Naive thymus-derived CD4-positive, alpha-beta T cell (primary cell): Measurements from ENCODE around the gene LYST. TPM values are rescaled to one million over a fixed set of nuclear protein-coding genes. Genes with fewer than 3 reads are reported as not detected.

ENCODE experiments used
- ATAC-seq: fragments of 150-1000 bp; cut with Tn5 transposase; 2 replicates; pipeline ENCODE4 v1.10.0; 2021; ENCODE audit warnings: mild to moderate bottlenecking, moderate library complexity
- CTCF ChIA-PET: fragments of 350-600 bp; sonication (Branson Sonifier 250); formaldehyde crosslinking; loops from one replicate; lab custom pipeline; 2021; ENCODE audit warnings: antibody characterized with exemption; lab: Charles Lee
- POLR2A ChIA-PET: fragments of 350-600 bp; sonication (Branson Sonifier 250); formaldehyde crosslinking; loops from one replicate; lab custom pipeline; 2021; ENCODE audit warnings: antibody characterized with exemption, inconsistent platforms; lab: Charles Lee
- DNase-seq, 9 donors: peaks; one replicate each; pipeline versions ENCODE4 v3.0.0 to v3.0.0-alpha.2; 2020 to 2022; ENCODE audit warnings: mixed read lengths in 1 of 9
- H3K27ac ChIP-seq: one replicate; pipeline ENCODE4 v1.7.0; 2013; ENCODE audit warnings: mild to moderate bottlenecking, low read depth, low read length, moderate library complexity
- H3K27me3 ChIP-seq, 2 donors: one replicate each; pipeline ENCODE4 v1.7.0; 2013; ENCODE audit warnings: low read length in 2 of 2, mild to moderate bottlenecking in 2 of 2, moderate library complexity in 2 of 2; ENCODE audit not compliant: control insufficient read depth in 2 of 2, insufficient read depth in 2 of 2
- H3K36me3 ChIP-seq, 3 experiments: 1 replicate in 2 of 3; 2 replicates in 1 of 3; pipeline ENCODE4 v1.7.0; 2013; ENCODE audit warnings: low read length in 3 of 3, mild to moderate bottlenecking in 3 of 3, moderate library complexity in 1 of 3; ENCODE audit not compliant: insufficient read depth in 3 of 3, control insufficient read depth in 2 of 3
- H3K4me1 ChIP-seq, 2 donors: one replicate each; pipeline ENCODE4 v1.7.0; 2013; ENCODE audit warnings: low read length in 2 of 2, mild to moderate bottlenecking in 2 of 2, moderate library complexity in 1 of 2; ENCODE audit not compliant: control insufficient read depth in 2 of 2, insufficient read depth in 2 of 2
- H3K4me3 ChIP-seq: 2 replicates; pipeline ENCODE4 v1.7.0; 2013; ENCODE audit warnings: mild to moderate bottlenecking, low read length
- H3K9me3 ChIP-seq, 3 experiments: 1 replicate in 2 of 3; 2 replicates in 1 of 3; pipeline ENCODE4 v1.7.0; 2013; ENCODE audit warnings: low read length in 3 of 3; ENCODE audit not compliant: control insufficient read depth in 2 of 3
- H3K27ac Mint-ChIP-seq, 9 donors: one replicate each; pipeline ENCODE4 v1.8.0; 2020 to 2022; ENCODE audit warnings: mixed read lengths in 9 of 9, mild to moderate bottlenecking in 8 of 9, moderate library complexity in 5 of 9, inconsistent platforms in 2 of 9
- H3K27me3 Mint-ChIP-seq, 5 donors: one replicate each; pipeline ENCODE4 v1.8.0; 2021 to 2022; ENCODE audit warnings: mixed read lengths in 5 of 5, mild to moderate bottlenecking in 1 of 5
- H3K36me3 Mint-ChIP-seq, 5 donors: one replicate each; pipeline ENCODE4 v1.8.0; 2020 to 2022; ENCODE audit warnings: mixed read lengths in 5 of 5, mild to moderate bottlenecking in 3 of 5, inconsistent platforms in 1 of 5
- H3K4me1 Mint-ChIP-seq, 7 donors: one replicate each; pipeline ENCODE4 v1.8.0; 2020 to 2022; ENCODE audit warnings: mixed read lengths in 7 of 7, mild to moderate bottlenecking in 3 of 7, inconsistent platforms in 1 of 7
- H3K4me3 Mint-ChIP-seq, 10 donors: one replicate each; pipeline ENCODE4 v1.8.0; 2020 to 2022; ENCODE audit warnings: mild to moderate bottlenecking in 10 of 10, mixed read lengths in 10 of 10, moderate library complexity in 6 of 10, inconsistent platforms in 2 of 10
- H3K9me3 Mint-ChIP-seq, 11 donors: one replicate each; pipeline ENCODE4 v1.8.0; 2020 to 2022; ENCODE audit warnings: mixed read lengths in 11 of 11, mild to moderate bottlenecking in 4 of 11, inconsistent platforms in 1 of 11, moderate library complexity in 1 of 11
- intact Hi-C, 2 donors: fragments of 100-400 bp; cut with micrococcal nuclease; formaldehyde crosslinking; loops; one replicate each; pipeline ENCODE4 v1.15.1; 2023
- polyA plus RNA-seq, 2 donors: library from polyadenylated mRNA; unstranded; fragments of 300-500 nt; fragmentation: Illumina TruSeq; gene quantifications; one replicate each; pipeline ENCODE4 v1.2.3, GENCODE V29; 2021
- total RNA-seq, 6 experiments: library from RNA in 5 of 6; stranded (reverse) in 5 of 6; gene quantifications; 1 replicate in 5 of 6; 2 replicates in 1 of 6; pipeline ENCODE4 v1.2.3 and lab custom pipeline; 2021 to 2026

Gene LYST
- total and polyA plus RNA-seq, 7 experiments from 2014 or later = 5.7 to 98.1 (median 27.8) TPM

GRCh38 chr1:235865565-235866204, 1.0 kb downstream of the LYST start:
- Histone ChIP-seq H3K4me3 (peak overlapping the region; percentile 85), H3K4me1 (peaks cover 25 to 38% of the 10 kb centered on the region in 2 donors), H3K27me3 (no peaks in the 10 kb centered on the region), H3K9me3 (no peaks in the 10 kb centered on the region), H3K27ac (peak overlapping the region; percentile 99), H3K36me3 (peaks cover 0 to 5% (median 0%) of the 10 kb centered on the region in 3 experiments)
- H3K9me3 Mint-ChIP-seq = peaks cover 0 to 2% (median 0%) of the 10 kb centered on the region in 11 donors
- intact Hi-C loops = loop anchor here (1.0 to 5.0 kb wide), 18 partner anchors 9 to 1493 kb away; partner anchors contain the start of genes COA6 (in 1 of the 2), ERO1B (in 1 of the 2), HEATR1 (in 1 of the 2) and IRF2BP2 (in 1 of the 2)
- no peak for DNase-seq
- ChIA-PET CTCF (interaction anchor here (0.6 to 3.2 kb wide), 11 partner anchors 10 to 110 kb away, joined by 3 to 41 read pairs (median 3); no protein-coding TSS in a partner anchor), POLR2A (interaction anchor here (0.8 to 3.2 kb wide), 11 partner anchors 9 to 362 kb away, joined by 3 to 22 read pairs (median 6); partner anchors contain the start of gene B3GALNT2)
- ATAC-seq = no peak
- H3K27me3 Mint-ChIP-seq = no peaks in the 10 kb centered on the region
- H3K27ac Mint-ChIP-seq = peak overlapping the region; percentile 91 to 99 (median 96)
- peaks cover 0 to 9% (median 0%) of the 10 kb centered on the region in 5 donors for H3K36me3 Mint-ChIP-seq
- H3K4me3 Mint-ChIP-seq = peak overlapping the region; percentile 94 to 99 (median 97)
- H3K4me1 Mint-ChIP-seq = peaks cover 34 to 60% (median 49%) of the 10 kb centered on the region in 7 donors

GRCh38 chr1:235864931-235865525, 1.7 kb downstream of the LYST start:
- ChIA-PET POLR2A (interaction anchor here (1.2 to 3.2 kb wide), 5 partner anchors 11 to 107 kb away, joined by 4 to 22 read pairs (median 9); no protein-coding TSS in a partner anchor), CTCF (interaction anchor here (0.6 to 3.2 kb wide), 10 partner anchors 9 to 107 kb away, joined by 3 to 41 read pairs (median 4); no protein-coding TSS in a partner anchor)
- H3K27me3 Mint-ChIP-seq = no peaks in the 10 kb centered on the region
- peak overlapping the region; percentile 20 to 98 (median 81) for H3K27ac Mint-ChIP-seq
- DNase-seq (no peak), ATAC-seq (no peak)
- H3K4me1 Mint-ChIP-seq = peaks cover 34 to 60% (median 49%) of the 10 kb centered on the region in 7 donors
- H3K27ac ChIP-seq = peak overlapping the region; percentile 16
- peak overlapping the region; percentile 12 to 99 (median 86) for H3K4me3 Mint-ChIP-seq
- intact Hi-C loops = loop anchor here (1.0 to 5.0 kb wide), 10 partner anchors 9 to 1493 kb away; partner anchors contain the start of genes COA6 (in 1 of the 2), ERO1B (in 1 of the 2), HEATR1 (in 1 of the 2) and IRF2BP2 (in 1 of the 2)
- H3K36me3 ChIP-seq = peaks cover 0 to 5% (median 0%) of the 10 kb centered on the region in 3 experiments
- peaks cover 0 to 2% (median 0%) of the 10 kb centered on the region in 11 donors for H3K9me3 Mint-ChIP-seq
- no peaks in the 10 kb centered on the region for H3K9me3 ChIP-seq
- H3K27me3 ChIP-seq = no peaks in the 10 kb centered on the region
- H3K4me3 ChIP-seq = peak overlapping the region; percentile 4
- H3K36me3 Mint-ChIP-seq = peaks cover 0 to 9% (median 0%) of the 10 kb centered on the region in 5 donors
- H3K4me1 ChIP-seq = peaks cover 25 to 38% of the 10 kb centered on the region in 2 donors

GRCh38 chr1:235864469-235864868, 2.2 kb downstream of the LYST start:
- Mint-ChIP-seq H3K36me3 (peaks cover 0 to 9% (median 0%) of the 10 kb centered on the region in 5 donors), H3K4me1 (peaks cover 34 to 56% (median 49%) of the 10 kb centered on the region in 7 donors), H3K27me3 (no peaks in the 10 kb centered on the region), H3K27ac (peak overlapping the region in 5 of 9 donors; percentile 25 to 91 (median 43)), H3K4me3 (peak overlapping the region in 5 of 10 donors; percentile 3 to 99 (median 76)), H3K9me3 (no peaks in the 10 kb centered on the region)
- POLR2A ChIA-PET = interaction anchor here (1.1 to 3.2 kb wide), 4 partner anchors 10 to 107 kb away, joined by 4 to 22 read pairs (median 11); no protein-coding TSS in a partner anchor
- ATAC-seq (no peak), DNase-seq (no peak)
- CTCF ChIA-PET = interaction anchor here (1.0 to 3.2 kb wide), 4 partner anchors 21 to 108 kb away, joined by 3 to 41 read pairs (median 6); no protein-coding TSS in a partner anchor
- H3K36me3 ChIP-seq = peaks cover 0 to 5% (median 0%) of the 10 kb centered on the region in 3 experiments
- H3K4me3 ChIP-seq = peak overlapping the region; percentile 4
- no peak overlapping the region for H3K27ac ChIP-seq
- no peaks in the 10 kb centered on the region for H3K27me3 ChIP-seq
- intact Hi-C loops = no loop called here
- peaks cover 25 to 43% of the 10 kb centered on the region in 2 donors for H3K4me1 ChIP-seq
- no peaks in the 10 kb centered on the region for H3K9me3 ChIP-seq

GRCh38 chr1:235863699-235864093, 3.0 kb downstream of the LYST start:
- no peak overlapping the region for H3K27ac ChIP-seq

GRCh38 chr1:235861857-235862256, 4.8 kb downstream of the LYST start:
- no peak for ATAC-seq
- Mint-ChIP-seq H3K4me3 (peak overlapping the region in 1 of 10 donors; percentile 22), H3K9me3 (peaks cover 0 to 2% (median 0%) of the 10 kb centered on the region in 11 donors), H3K27ac (peak overlapping the region in 2 of 9 donors; percentile 3 to 11), H3K36me3 (peaks cover 0 to 16% (median 4%) of the 10 kb centered on the region in 5 donors), H3K27me3 (no peaks in the 10 kb centered on the region), H3K4me1 (peaks cover 31 to 53% (median 40%) of the 10 kb centered on the region in 7 donors)
- Histone ChIP-seq H3K36me3 (peaks cover 0 to 5% (median 0%) of the 10 kb centered on the region in 3 experiments), H3K4me1 (peaks cover 18 to 34% of the 10 kb centered on the region in 2 donors), H3K27ac (no peak overlapping the region), H3K27me3 (no peaks in the 10 kb centered on the region), H3K9me3 (no peaks in the 10 kb centered on the region), H3K4me3 (no peak overlapping the region)
- DNase-seq = no peak
- CTCF ChIA-PET = interaction anchor here (1.0 kb wide), 1 partner anchor 110 kb away, joined by 4 read pairs; no protein-coding TSS in a partner anchor
- intact Hi-C loops = no loop called here
- POLR2A ChIA-PET = no interaction called here

More at GRCh38 chr1:235863699-235864093, 3.0 kb downstream of the LYST start:
- no peak for ATAC-seq
- Mint-ChIP-seq H3K36me3 (peaks cover 0 to 9% (median 0%) of the 10 kb centered on the region in 5 donors), H3K9me3 (no peaks in the 10 kb centered on the region), H3K4me3 (peak overlapping the region in 6 of 10 donors; percentile 7 to 99 (median 36)), H3K4me1 (peaks cover 34 to 54% (median 48%) of the 10 kb centered on the region in 7 donors), H3K27ac (peak overlapping the region in 5 of 9 donors; percentile 14 to 69 (median 32)), H3K27me3 (no peaks in the 10 kb centered on the region)
- CTCF ChIA-PET = interaction anchor here (1.0 to 2.8 kb wide), 2 partner anchors 21 to 26 kb away, joined by 5 to 8 read pairs; no protein-coding TSS in a partner anchor
- intact Hi-C loops = no loop called here
- POLR2A ChIA-PET = interaction anchor here (1.1 kb wide), 2 partner anchors 19 to 108 kb away, joined by 4 to 5 read pairs; no protein-coding TSS in a partner anchor
- Histone ChIP-seq H3K36me3 (peaks cover 0 to 5% (median 0%) of the 10 kb centered on the region in 3 experiments), H3K27me3 (no peaks in the 10 kb centered on the region), H3K9me3 (no peaks in the 10 kb centered on the region), H3K4me3 (no peak overlapping the region), H3K4me1 (peaks cover 27 to 44% of the 10 kb centered on the region in 2 donors)
- DNase-seq = no peak
